Epithelial cell of esophagus (primary cell): ENCODE data around the gene HMOX2.

Experiments
- DNase-seq: peaks from one replicate; pipeline ENCODE4 v3.0.0; 2010; ENCODE audit warnings: low read depth
- H3K4me3 ChIP-seq: 2 replicates; pipeline ENCODE4 v1.5.1; 2011; ENCODE audit warnings: mild to moderate bottlenecking, low read length, control low read depth
- CTCF ChIP-seq: IDR thresholded peaks from 2 replicates; pipeline ENCODE4 v1.5.1; 2011; ENCODE audit warnings: low read depth, mild to moderate bottlenecking, low read length, control low read depth, inconsistent platforms; ENCODE audit not compliant: insufficient read depth; ENCODE audit errors: missing control alignments

The HMOX2 gene

GRCh38 chr16:4529085-4530060 is 53.2 kb downstream of the HMOX2 start:
- H3K4me3 ChIP-seq = no peak overlapping the region
- TF ChIP-seq CTCF = peak; percentile 30
- peak; percentile 77 for DNase-seq

- H3K4me3 ChIP-seq = no peak overlapping the region
- no peak for TF ChIP-seq CTCF
- no peak for DNase-seq
These were observed 55.6 kb downstream of the HMOX2 start for GRCh38 chr16:4531811-4532210.

- TF ChIP-seq CTCF = no peak
- H3K4me3 ChIP-seq = no peak overlapping the region
- DNase-seq = no peak
These were observed 56.0 kb downstream of the HMOX2 start for GRCh38 chr16:4532238-4532637.

- TF ChIP-seq CTCF = no peak
- DNase-seq = no peak
- no peak overlapping the region for H3K4me3 ChIP-seq
These were observed 57.3 kb downstream of the HMOX2 start for GRCh38 chr16:4533490-4533889.

- H3K4me3 ChIP-seq = no peak overlapping the region
- no peak for TF ChIP-seq CTCF
- no peak for DNase-seq
These were observed 58.1 kb downstream of the HMOX2 start for GRCh38 chr16:4534151-4534790.

- no peak for DNase-seq
- H3K4me3 ChIP-seq = no peak overlapping the region
- TF ChIP-seq CTCF = no peak
These were observed 59.5 kb downstream of the HMOX2 start for GRCh38 chr16:4535627-4536108.
